HepG2 (cell line): ENCODE measurements around the gene ZNF511. TPM values are rescaled to one million over a fixed set of nuclear protein-coding genes. Genes with fewer than 3 reads are reported as not detected.

Experiments used
- HDAC1 ChIP-seq: sonication (generic); formaldehyde crosslinking; IDR thresholded peaks from 2 replicates; pipeline ENCODE4 v1.5.1; 2020; ENCODE audit warnings: mild to moderate bottlenecking, missing genetic modification reagents
- NR1H2 ChIP-seq: sonication (generic); formaldehyde crosslinking; IDR thresholded peaks from 2 replicates; pipeline ENCODE4 v1.8.1; 2022; ENCODE audit warnings: low read depth, missing genetic modification reagents, borderline replicate concordance
- RXRA ChIP-seq: sonication (generic); formaldehyde crosslinking; IDR thresholded peaks from 2 replicates; pipeline ENCODE4 v1.5.1; 2020; ENCODE audit warnings: missing genetic modification reagents
- SAFB2 ChIP-seq: sonication (generic); formaldehyde crosslinking; IDR thresholded peaks from 2 replicates; pipeline ENCODE4 v1.5.1; 2020; ENCODE audit warnings: missing genetic modification reagents, low read depth, mild to moderate bottlenecking, borderline replicate concordance
- ZNF232 ChIP-seq: sonication (generic); formaldehyde crosslinking; IDR thresholded peaks from 2 replicates; pipeline ENCODE4 v1.4.0; 2020; ENCODE audit warnings: missing genetic modification reagents, borderline replicate concordance
- ZNF747 ChIP-seq: sonication (generic); formaldehyde crosslinking; IDR thresholded peaks from 2 replicates; pipeline ENCODE4 v1.8.1; 2023; ENCODE audit warnings: missing genetic modification reagents, mild to moderate bottlenecking, borderline replicate concordance
- polyA plus RNA-seq, 8 experiments: library from polyadenylated mRNA; depleted of rRNA in 3 of 8; stranded (reverse) in 7 of 8; unstranded in 1 of 8; fragments of >200 nt; fragmentation: Illumina TruSeq in 4 of 8; extraction: Trizol in 4 of 8; gene quantifications; 2 replicates each; pipeline versions ENCODE4 v1.2.1 to v1.2.3, GENCODE V29; 2011 to 2016; ENCODE audit warnings: low read depth in 4 of 8, missing spikeins in 1 of 8, mixed read lengths in 1 of 8; ENCODE audit not compliant: insufficient read depth in 1 of 8
- total RNA-seq, 5 experiments: library from RNA; depleted of rRNA; stranded (reverse); fragments of >200 nt; fragmentation: Illumina TruSeq; extraction: Trizol; gene quantifications; 2 replicates each; pipeline ENCODE4 v1.2.3, GENCODE V29; 2016; ENCODE audit warnings: low read depth in 1 of 5
- TF ChIP-seq, protein P1 (sequence below): sonication (generic); formaldehyde crosslinking; IDR thresholded peaks from 2 replicates; pipeline ENCODE4 v1.4.0; 2020; ENCODE audit warnings: missing genetic modification reagents
- TF ChIP-seq, protein P2 (sequence below): sonication (generic); formaldehyde crosslinking; IDR thresholded peaks from 2 replicates; pipeline ENCODE4 v1.5.0; 2020; ENCODE audit warnings: missing genetic modification reagents, mild to moderate bottlenecking, borderline replicate concordance
- TF ChIP-seq, protein P3 (sequence below): sonication (generic); formaldehyde crosslinking; IDR thresholded peaks from 2 replicates; pipeline ENCODE4 v1.8.0; 2022; ENCODE audit warnings: mild to moderate bottlenecking, missing genetic modification reagents, moderate library complexity
- TF ChIP-seq, protein P4 (sequence below): sonication (generic); formaldehyde crosslinking; IDR thresholded peaks from 2 replicates; pipeline ENCODE4 v1.5.0; 2020; ENCODE audit warnings: mild to moderate bottlenecking, missing genetic modification reagents, borderline replicate concordance
- TF ChIP-seq, protein P5 (sequence below): sonication (generic); formaldehyde crosslinking; IDR thresholded peaks from 2 replicates; pipeline ENCODE4 v1.5.0; 2020; ENCODE audit warnings: mild to moderate bottlenecking, missing genetic modification reagents

Gene ZNF511
- total and polyA plus RNA-seq, 2 of the 13 experiments (the other 11 are each of a cell fraction or from before 2014, with no cell fraction given) = 35.6 to 66.4 TPM

DNA sequence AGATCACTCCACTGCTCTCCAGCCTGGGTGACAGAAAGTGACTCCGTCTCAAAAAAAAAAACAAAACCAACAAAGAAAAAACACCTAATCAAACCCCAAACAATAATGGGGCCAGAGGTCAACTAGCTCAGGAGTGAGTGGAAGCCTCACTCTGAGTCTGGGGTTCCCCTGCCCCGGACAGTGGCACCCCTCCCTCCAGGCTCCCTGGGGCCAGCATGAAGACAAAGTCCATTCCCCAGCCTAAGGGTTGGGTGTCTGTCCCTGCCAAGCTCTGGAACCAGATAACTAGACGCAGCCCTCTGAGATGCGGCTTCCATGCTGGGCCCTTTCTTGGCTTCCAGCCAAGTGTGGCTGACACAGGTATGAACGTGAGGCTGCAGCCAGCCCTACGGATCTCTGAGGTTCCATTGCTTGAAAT, 50.8 kb downstream of the ZNF511 start (continued):
- TF ChIP-seq, protein P1, sequence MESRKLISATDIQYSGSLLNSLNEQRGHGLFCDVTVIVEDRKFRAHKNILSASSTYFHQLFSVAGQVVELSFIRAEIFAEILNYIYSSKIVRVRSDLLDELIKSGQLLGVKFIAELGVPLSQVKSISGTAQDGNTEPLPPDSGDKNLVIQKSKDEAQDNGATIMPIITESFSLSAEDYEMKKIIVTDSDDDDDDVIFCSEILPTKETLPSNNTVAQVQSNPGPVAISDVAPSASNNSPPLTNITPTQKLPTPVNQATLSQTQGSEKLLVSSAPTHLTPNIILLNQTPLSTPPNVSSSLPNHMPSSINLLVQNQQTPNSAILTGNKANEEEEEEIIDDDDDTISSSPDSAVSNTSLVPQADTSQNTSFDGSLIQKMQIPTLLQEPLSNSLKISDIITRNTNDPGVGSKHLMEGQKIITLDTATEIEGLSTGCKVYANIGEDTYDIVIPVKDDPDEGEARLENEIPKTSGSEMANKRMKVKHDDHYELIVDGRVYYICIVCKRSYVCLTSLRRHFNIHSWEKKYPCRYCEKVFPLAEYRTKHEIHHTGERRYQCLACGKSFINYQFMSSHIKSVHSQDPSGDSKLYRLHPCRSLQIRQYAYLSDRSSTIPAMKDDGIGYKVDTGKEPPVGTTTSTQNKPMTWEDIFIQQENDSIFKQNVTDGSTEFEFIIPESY (CRISPR knock-in tag) = no peak
- TF ChIP-seq ZNF747 (CRISPR knock-in tag) (0 out of 2 replicates have a peak, but pooled peaks have one; percentile 37), ZNF232 (CRISPR knock-in tag) (peak; percentile 12; the same call in 1 of the 2 replicates), RXRA (peak; percentile 70), NR1H2 (CRISPR knock-in tag) (no peak), SAFB2 (no peak), HDAC1 (peak; percentile 33; the same call in 1 of the 2 replicates)
- TF ChIP-seq, protein P2, sequence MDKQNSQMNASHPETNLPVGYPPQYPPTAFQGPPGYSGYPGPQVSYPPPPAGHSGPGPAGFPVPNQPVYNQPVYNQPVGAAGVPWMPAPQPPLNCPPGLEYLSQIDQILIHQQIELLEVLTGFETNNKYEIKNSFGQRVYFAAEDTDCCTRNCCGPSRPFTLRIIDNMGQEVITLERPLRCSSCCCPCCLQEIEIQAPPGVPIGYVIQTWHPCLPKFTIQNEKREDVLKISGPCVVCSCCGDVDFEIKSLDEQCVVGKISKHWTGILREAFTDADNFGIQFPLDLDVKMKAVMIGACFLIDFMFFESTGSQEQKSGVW (CRISPR knock-in tag) = no peak
- TF ChIP-seq, protein P3, sequence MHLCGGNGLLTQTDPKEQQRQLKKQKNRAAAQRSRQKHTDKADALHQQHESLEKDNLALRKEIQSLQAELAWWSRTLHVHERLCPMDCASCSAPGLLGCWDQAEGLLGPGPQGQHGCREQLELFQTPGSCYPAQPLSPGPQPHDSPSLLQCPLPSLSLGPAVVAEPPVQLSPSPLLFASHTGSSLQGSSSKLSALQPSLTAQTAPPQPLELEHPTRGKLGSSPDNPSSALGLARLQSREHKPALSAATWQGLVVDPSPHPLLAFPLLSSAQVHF (CRISPR knock-in tag) = no peak
- TF ChIP-seq, protein P4, sequence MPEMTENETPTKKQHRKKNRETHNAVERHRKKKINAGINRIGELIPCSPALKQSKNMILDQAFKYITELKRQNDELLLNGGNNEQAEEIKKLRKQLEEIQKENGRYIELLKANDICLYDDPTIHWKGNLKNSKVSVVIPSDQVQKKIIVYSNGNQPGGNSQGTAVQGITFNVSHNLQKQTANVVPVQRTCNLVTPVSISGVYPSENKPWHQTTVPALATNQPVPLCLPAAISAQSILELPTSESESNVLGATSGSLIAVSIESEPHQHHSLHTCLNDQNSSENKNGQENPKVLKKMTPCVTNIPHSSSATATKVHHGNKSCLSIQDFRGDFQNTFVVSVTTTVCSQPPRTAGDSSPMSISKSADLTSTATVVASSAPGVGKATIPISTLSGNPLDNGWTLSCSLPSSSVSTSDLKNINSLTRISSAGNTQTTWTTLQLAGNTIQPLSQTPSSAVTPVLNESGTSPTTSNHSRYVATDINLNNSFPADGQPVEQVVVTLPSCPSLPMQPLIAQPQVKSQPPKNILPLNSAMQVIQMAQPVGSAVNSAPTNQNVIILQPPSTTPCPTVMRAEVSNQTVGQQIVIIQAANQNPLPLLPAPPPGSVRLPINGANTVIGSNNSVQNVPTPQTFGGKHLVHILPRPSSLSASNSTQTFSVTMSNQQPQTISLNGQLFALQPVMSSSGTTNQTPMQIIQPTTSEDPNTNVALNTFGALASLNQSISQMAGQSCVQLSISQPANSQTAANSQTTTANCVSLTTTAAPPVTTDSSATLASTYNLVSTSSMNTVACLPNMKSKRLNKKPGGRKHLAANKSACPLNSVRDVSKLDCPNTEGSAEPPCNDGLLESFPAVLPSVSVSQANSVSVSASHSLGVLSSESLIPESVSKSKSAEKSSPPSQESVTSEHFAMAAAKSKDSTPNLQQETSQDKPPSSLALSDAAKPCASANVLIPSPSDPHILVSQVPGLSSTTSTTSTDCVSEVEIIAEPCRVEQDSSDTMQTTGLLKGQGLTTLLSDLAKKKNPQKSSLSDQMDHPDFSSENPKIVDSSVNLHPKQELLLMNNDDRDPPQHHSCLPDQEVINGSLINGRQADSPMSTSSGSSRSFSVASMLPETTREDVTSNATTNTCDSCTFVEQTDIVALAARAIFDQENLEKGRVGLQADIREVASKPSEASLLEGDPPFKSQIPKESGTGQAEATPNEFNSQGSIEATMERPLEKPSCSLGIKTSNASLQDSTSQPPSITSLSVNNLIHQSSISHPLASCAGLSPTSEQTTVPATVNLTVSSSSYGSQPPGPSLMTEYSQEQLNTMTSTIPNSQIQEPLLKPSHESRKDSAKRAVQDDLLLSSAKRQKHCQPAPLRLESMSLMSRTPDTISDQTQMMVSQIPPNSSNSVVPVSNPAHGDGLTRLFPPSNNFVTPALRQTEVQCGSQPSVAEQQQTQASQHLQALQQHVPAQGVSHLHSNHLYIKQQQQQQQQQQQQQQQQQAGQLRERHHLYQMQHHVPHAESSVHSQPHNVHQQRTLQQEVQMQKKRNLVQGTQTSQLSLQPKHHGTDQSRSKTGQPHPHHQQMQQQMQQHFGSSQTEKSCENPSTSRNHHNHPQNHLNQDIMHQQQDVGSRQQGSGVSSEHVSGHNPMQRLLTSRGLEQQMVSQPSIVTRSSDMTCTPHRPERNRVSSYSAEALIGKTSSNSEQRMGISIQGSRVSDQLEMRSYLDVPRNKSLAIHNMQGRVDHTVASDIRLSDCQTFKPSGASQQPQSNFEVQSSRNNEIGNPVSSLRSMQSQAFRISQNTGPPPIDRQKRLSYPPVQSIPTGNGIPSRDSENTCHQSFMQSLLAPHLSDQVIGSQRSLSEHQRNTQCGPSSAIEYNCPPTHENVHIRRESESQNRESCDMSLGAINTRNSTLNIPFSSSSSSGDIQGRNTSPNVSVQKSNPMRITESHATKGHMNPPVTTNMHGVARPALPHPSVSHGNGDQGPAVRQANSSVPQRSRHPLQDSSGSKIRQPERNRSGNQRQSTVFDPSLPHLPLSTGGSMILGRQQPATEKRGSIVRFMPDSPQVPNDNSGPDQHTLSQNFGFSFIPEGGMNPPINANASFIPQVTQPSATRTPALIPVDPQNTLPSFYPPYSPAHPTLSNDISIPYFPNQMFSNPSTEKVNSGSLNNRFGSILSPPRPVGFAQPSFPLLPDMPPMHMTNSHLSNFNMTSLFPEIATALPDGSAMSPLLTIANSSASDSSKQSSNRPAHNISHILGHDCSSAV (CRISPR knock-in tag) = no peak
- TF ChIP-seq, protein P5, sequence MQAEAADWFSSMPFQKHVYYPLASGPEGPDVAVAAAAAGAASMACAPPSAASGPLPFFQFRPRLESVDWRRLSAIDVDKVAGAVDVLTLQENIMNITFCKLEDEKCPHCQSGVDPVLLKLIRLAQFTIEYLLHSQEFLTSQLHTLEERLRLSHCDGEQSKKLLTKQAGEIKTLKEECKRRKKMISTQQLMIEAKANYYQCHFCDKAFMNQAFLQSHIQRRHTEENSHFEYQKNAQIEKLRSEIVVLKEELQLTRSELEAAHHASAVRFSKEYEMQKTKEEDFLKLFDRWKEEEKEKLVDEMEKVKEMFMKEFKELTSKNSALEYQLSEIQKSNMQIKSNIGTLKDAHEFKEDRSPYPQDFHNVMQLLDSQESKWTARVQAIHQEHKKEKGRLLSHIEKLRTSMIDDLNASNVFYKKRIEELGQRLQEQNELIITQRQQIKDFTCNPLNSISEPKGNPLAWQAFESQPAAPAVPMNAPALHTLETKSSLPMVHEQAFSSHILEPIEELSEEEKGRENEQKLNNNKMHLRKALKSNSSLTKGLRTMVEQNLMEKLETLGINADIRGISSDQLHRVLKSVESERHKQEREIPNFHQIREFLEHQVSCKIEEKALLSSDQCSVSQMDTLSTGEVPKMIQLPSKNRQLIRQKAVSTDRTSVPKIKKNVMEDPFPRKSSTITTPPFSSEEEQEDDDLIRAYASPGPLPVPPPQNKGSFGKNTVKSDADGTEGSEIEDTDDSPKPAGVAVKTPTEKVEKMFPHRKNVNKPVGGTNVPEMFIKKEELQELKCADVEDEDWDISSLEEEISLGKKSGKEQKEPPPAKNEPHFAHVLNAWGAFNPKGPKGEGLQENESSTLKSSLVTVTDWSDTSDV (CRISPR knock-in tag) = no peak
